Neural progenitor cell (in vitro differentiated cells): ENCODE measurements around the gene MAPK12. TPM values are rescaled to one million over a fixed set of nuclear protein-coding genes. Genes with fewer than 3 reads are reported as not detected.

Experiments used
- DNase-seq: peaks from one replicate; pipeline ENCODE4 v3.0.0-alpha.2; 2016; ENCODE audit warnings: low spot score
- H2AFZ ChIP-seq: fragments of 200-600 bp; sonication (generic); replicated peaks from 2 replicates; pipeline ENCODE4 v1.6.1; 2016; ENCODE audit warnings: antibody characterized with exemption
- H3F3A ChIP-seq: fragments of 200-600 bp; sonication (generic); 2 replicates; pipeline ENCODE4 v1.6.1; 2016; ENCODE audit warnings: antibody characterized with exemption, low read depth
- H3K27ac ChIP-seq: fragments of 200-600 bp; sonication (generic); 2 replicates; pipeline ENCODE4 v1.5.1; 2016; ENCODE audit warnings: mild to moderate bottlenecking
- H3K27me3 ChIP-seq: fragments of 200-600 bp; sonication (generic); 2 replicates; pipeline ENCODE4 v1.6.1; 2016; ENCODE audit warnings: mild to moderate bottlenecking, moderate library complexity
- H3K36me3 ChIP-seq: fragments of 200-600 bp; sonication (generic); 2 replicates; pipeline ENCODE4 v1.5.1; 2016
- H3K4me1 ChIP-seq: fragments of 200-600 bp; sonication (generic); 2 replicates; pipeline ENCODE4 v1.6.1; 2016; ENCODE audit warnings: mixed run types
- H3K4me2 ChIP-seq: fragments of 200-600 bp; sonication (generic); 2 replicates; pipeline ENCODE4 v1.6.1; 2016
- H3K4me3 ChIP-seq: fragments of 200-600 bp; sonication (generic); 2 replicates; pipeline ENCODE4 v1.5.1; 2016
- H3K79me2 ChIP-seq: fragments of 200-600 bp; sonication (generic); 2 replicates; pipeline ENCODE4 v1.6.1; 2016; ENCODE audit warnings: low read depth
- H3K9ac ChIP-seq: fragments of 200-600 bp; sonication (generic); 2 replicates; pipeline ENCODE4 v1.6.1; 2016
- H3K9me3 ChIP-seq: fragments of 200-600 bp; sonication (generic); 2 replicates; pipeline ENCODE4 v1.5.1; 2016; ENCODE audit warnings: low read depth
- H4K20me1 ChIP-seq: fragments of 200-600 bp; sonication (generic); 2 replicates; pipeline ENCODE4 v1.6.1; 2016; ENCODE audit warnings: low read depth
- H3K27ac Mint-ChIP-seq: 3 replicates; pipeline ENCODE4 v1.8.0; 2021; ENCODE audit warnings: mixed read lengths
- H3K27me3 Mint-ChIP-seq: 2 replicates; pipeline ENCODE4 v1.8.0; 2022; ENCODE audit warnings: low read depth, mild to moderate bottlenecking, inconsistent platforms, moderate library complexity, mixed read lengths; ENCODE audit not compliant: insufficient read depth
- H3K36me3 Mint-ChIP-seq: 3 replicates; pipeline ENCODE4 v1.8.0; 2021; ENCODE audit warnings: mixed read lengths
- H3K4me1 Mint-ChIP-seq: 3 replicates; pipeline ENCODE4 v1.8.0; 2021; ENCODE audit warnings: mixed read lengths
- H3K4me3 Mint-ChIP-seq: 3 replicates; pipeline ENCODE4 v1.8.0; 2021; ENCODE audit warnings: mild to moderate bottlenecking, moderate library complexity, mixed read lengths
- H3K9me3 Mint-ChIP-seq: 3 replicates; pipeline ENCODE4 v1.8.0; 2020; ENCODE audit warnings: mixed read lengths
- CTCF ChIP-seq: fragments of 200-600 bp; sonication (generic); IDR thresholded peaks from 2 replicates; pipeline ENCODE4 v1.5.1; 2017; ENCODE audit warnings: antibody characterized with exemption, mild to moderate bottlenecking
- EZH2 ChIP-seq: fragments of 200-600 bp; sonication (generic); IDR thresholded peaks from 2 replicates; pipeline ENCODE4 v1.6.1; 2017; ENCODE audit warnings: antibody characterized with exemption, mild to moderate bottlenecking, moderate library complexity
- EZH2phosphoT487 ChIP-seq: fragments of 200-600 bp; sonication (generic); IDR thresholded peaks from 2 replicates; pipeline ENCODE4 v1.6.1; 2017; ENCODE audit warnings: antibody characterized with exemption
- total RNA-seq: library from RNA; depleted of rRNA; stranded (reverse); fragments of >200 nt; gene quantifications from 2 replicates; pipeline ENCODE4 v1.2.3, GENCODE V29; 2015; ENCODE audit warnings: low replicate concordance

The MAPK12 gene
- total RNA-seq, 1 donor from 2014 or later, result 18.7 TPM

GRCh38 chr22:50287731-50288130, 26.2 kb upstream of the MAPK12 start:
- Histone ChIP-seq H3K4me2 (no peak overlapping the region), H3F3A (no peaks in the 10 kb centered on the region), H3K79me2 (peaks cover 21% of the 10 kb centered on the region), H4K20me1 (peaks cover 49% of the 10 kb centered on the region), H3K9me3 (no peaks in the 10 kb centered on the region), H2AFZ (no peak overlapping the region), H3K9ac (no peak overlapping the region), H3K27ac (no peak overlapping the region), H3K4me3 (no peak overlapping the region), H3K36me3 (no peaks in the 10 kb centered on the region), H3K4me1 (peaks cover 4% of the 10 kb centered on the region), H3K27me3 (no peaks in the 10 kb centered on the region)
- Mint-ChIP-seq H3K36me3 (peaks cover 3% of the 10 kb centered on the region), H3K4me1 (peaks cover 5% of the 10 kb centered on the region), H3K4me3 (no peak overlapping the region), H3K27ac (no peak overlapping the region), H3K9me3 (no peaks in the 10 kb centered on the region), H3K27me3 (peaks cover 2% of the 10 kb centered on the region)
- TF ChIP-seq EZH2phosphoT487, result no peak
- no peak for TF ChIP-seq CTCF
- no peak for TF ChIP-seq EZH2
- no peak for DNase-seq

GRCh38 chr22:50286701-50287318, 25.3 kb upstream of the MAPK12 start:
- no peak overlapping the region for H3K4me2 ChIP-seq
- no peak overlapping the region for H3K4me3 Mint-ChIP-seq
- H4K20me1 ChIP-seq, result peaks cover 40% of the 10 kb centered on the region
- DNase-seq, result no peak
- H3K4me3 ChIP-seq, result no peak overlapping the region
- H3K36me3 ChIP-seq, result no peaks in the 10 kb centered on the region
- peaks cover 12% of the 10 kb centered on the region for H3K79me2 ChIP-seq
- no peaks in the 10 kb centered on the region for H3K4me1 Mint-ChIP-seq
- H3F3A ChIP-seq, result no peaks in the 10 kb centered on the region
- no peaks in the 10 kb centered on the region for H3K27me3 ChIP-seq
- no peak overlapping the region for H3K27ac ChIP-seq
- H3K9me3 Mint-ChIP-seq, result no peaks in the 10 kb centered on the region
- peaks cover 3% of the 10 kb centered on the region for H3K36me3 Mint-ChIP-seq
- TF ChIP-seq EZH2 (no peak), CTCF (no peak), EZH2phosphoT487 (no peak)
- H3K27ac Mint-ChIP-seq, result no peak overlapping the region
- H3K27me3 Mint-ChIP-seq, result no peaks in the 10 kb centered on the region
- H3K9me3 ChIP-seq, result no peaks in the 10 kb centered on the region
- H3K9ac ChIP-seq, result no peak overlapping the region
- H2AFZ ChIP-seq, result no peak overlapping the region
- no peaks in the 10 kb centered on the region for H3K4me1 ChIP-seq

GRCh38 chr22:50286275-50286674, 24.8 kb upstream of the MAPK12 start:
- no peaks in the 10 kb centered on the region for H3K36me3 ChIP-seq
- H3F3A ChIP-seq, result no peaks in the 10 kb centered on the region
- peaks cover 34% of the 10 kb centered on the region for H4K20me1 ChIP-seq
- no peak overlapping the region for H3K9ac ChIP-seq
- no peaks in the 10 kb centered on the region for H3K4me1 Mint-ChIP-seq
- H3K4me1 ChIP-seq, result no peaks in the 10 kb centered on the region
- peaks cover 3% of the 10 kb centered on the region for H3K36me3 Mint-ChIP-seq
- H3K4me3 ChIP-seq, result no peak overlapping the region
- H3K4me3 Mint-ChIP-seq, result no peak overlapping the region
- H3K27me3 Mint-ChIP-seq, result no peaks in the 10 kb centered on the region
- no peak overlapping the region for H3K4me2 ChIP-seq
- H3K27ac Mint-ChIP-seq, result no peak overlapping the region
- no peak for DNase-seq
- H3K27ac ChIP-seq, result no peak overlapping the region
- no peaks in the 10 kb centered on the region for H3K27me3 ChIP-seq
- no peaks in the 10 kb centered on the region for H3K9me3 Mint-ChIP-seq
- H2AFZ ChIP-seq, result no peak overlapping the region
- TF ChIP-seq CTCF (no peak), EZH2phosphoT487 (no peak), EZH2 (no peak)
- peaks cover 6% of the 10 kb centered on the region for H3K79me2 ChIP-seq
- H3K9me3 ChIP-seq, result no peaks in the 10 kb centered on the region
